ENCODE measurements around the gene OCSTAMP. TPM values are rescaled to one million over a fixed set of nuclear protein-coding genes. Genes with fewer than 3 reads are reported as not detected.

OCSTAMP gene
- total RNA-seq, 1 experiment from 2014 or later: not detected

DNA sequence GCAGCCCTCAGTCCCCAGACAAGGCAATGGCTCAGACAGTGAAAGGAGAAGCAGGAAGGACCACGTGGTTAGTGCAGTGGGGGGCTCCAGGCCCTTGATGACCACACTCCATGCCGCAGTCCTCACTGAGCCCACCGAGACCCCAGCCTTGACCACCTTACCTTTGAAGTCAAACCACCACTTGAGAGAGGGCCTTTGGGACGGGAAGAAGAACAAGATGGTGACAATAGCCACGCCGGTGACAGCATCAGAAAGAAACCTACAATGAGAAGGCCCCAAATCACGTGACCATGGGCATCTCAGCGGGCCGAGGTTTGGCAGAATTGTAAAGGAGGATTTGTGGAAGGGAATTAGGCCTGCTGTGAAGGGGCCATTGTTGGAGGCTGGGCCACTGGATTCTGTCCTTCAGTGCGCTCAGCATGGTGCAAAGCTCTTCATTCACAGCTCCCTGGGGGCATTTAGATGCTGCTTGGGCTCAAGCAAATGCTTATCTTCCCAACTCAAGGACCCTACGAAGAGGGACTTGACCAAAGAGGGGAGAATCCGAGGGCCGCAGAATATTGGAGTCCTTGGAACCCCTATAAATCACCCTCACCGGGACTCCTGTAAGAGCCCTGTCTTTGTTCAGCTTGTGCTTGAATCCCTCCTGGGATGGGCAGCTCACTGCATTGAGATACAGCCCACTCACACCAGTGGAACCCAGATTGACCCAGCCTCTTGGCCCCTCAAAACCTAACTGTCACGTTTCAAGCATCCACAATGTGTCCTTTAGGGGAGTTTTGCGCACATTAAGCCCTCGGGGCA is 33.2 kb upstream of the OCSTAMP start:
- ChIA-PET CTCF (no interaction called here), POLR2A (no interaction called here)
- no peak for DNase-seq (ENCODE audit: low read depth, low spot score)
- Histone ChIP-seq H3K27me3 (ENCODE audit: control insufficient read depth, insufficient read depth, low read length) (peaks cover 4% of the 10 kb centered on the region; the same call in 1 of the 2 replicates), H3K9me3 (ENCODE audit: control insufficient read depth, insufficient read depth, low read depth, low read length) (no peaks in the 10 kb centered on the region), H3K4me3 (ENCODE audit: low read depth in 2 of 2, low read length in 2 of 2) (no peak overlapping the region), H3K27ac (ENCODE audit: low read length) (no peak overlapping the region), H3K36me3 (ENCODE audit: control insufficient read depth, insufficient read depth, low read length) (no peaks in the 10 kb centered on the region), H3K4me1 (ENCODE audit: control insufficient read depth, insufficient read depth, low read length) (no peaks in the 10 kb centered on the region)
- in situ Hi-C loops (cut with HindIII; ENCODE audit: low pct_unique_long_range_greater_than_20kb, low sequenced_read_pairs) (no loop called here), intact Hi-C loops (cut with micrococcal nuclease; ENCODE audit: unreplicated experiment) (no loop called here)
- no peak for TF ChIP-seq SIN3A (IDR thresholded peaks at IDR 0.05; ENCODE audit: borderline replicate concordance, insufficient read depth, low read depth, low read length)
- TF ChIP-seq, protein P1, sequence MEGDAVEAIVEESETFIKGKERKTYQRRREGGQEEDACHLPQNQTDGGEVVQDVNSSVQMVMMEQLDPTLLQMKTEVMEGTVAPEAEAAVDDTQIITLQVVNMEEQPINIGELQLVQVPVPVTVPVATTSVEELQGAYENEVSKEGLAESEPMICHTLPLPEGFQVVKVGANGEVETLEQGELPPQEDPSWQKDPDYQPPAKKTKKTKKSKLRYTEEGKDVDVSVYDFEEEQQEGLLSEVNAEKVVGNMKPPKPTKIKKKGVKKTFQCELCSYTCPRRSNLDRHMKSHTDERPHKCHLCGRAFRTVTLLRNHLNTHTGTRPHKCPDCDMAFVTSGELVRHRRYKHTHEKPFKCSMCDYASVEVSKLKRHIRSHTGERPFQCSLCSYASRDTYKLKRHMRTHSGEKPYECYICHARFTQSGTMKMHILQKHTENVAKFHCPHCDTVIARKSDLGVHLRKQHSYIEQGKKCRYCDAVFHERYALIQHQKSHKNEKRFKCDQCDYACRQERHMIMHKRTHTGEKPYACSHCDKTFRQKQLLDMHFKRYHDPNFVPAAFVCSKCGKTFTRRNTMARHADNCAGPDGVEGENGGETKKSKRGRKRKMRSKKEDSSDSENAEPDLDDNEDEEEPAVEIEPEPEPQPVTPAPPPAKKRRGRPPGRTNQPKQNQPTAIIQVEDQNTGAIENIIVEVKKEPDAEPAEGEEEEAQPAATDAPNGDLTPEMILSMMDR (IDR thresholded peaks at IDR 0.05): no peak
- TF ChIP-seq POLR2AphosphoS5 (IDR thresholded peaks at IDR 0.05; ENCODE audit: low read depth, low read length): no peak
- TF ChIP-seq TCF7L2 (IDR thresholded peaks at IDR 0.05; ENCODE audit: low read depth, low read length): no peak
- TF ChIP-seq, protein P2, sequence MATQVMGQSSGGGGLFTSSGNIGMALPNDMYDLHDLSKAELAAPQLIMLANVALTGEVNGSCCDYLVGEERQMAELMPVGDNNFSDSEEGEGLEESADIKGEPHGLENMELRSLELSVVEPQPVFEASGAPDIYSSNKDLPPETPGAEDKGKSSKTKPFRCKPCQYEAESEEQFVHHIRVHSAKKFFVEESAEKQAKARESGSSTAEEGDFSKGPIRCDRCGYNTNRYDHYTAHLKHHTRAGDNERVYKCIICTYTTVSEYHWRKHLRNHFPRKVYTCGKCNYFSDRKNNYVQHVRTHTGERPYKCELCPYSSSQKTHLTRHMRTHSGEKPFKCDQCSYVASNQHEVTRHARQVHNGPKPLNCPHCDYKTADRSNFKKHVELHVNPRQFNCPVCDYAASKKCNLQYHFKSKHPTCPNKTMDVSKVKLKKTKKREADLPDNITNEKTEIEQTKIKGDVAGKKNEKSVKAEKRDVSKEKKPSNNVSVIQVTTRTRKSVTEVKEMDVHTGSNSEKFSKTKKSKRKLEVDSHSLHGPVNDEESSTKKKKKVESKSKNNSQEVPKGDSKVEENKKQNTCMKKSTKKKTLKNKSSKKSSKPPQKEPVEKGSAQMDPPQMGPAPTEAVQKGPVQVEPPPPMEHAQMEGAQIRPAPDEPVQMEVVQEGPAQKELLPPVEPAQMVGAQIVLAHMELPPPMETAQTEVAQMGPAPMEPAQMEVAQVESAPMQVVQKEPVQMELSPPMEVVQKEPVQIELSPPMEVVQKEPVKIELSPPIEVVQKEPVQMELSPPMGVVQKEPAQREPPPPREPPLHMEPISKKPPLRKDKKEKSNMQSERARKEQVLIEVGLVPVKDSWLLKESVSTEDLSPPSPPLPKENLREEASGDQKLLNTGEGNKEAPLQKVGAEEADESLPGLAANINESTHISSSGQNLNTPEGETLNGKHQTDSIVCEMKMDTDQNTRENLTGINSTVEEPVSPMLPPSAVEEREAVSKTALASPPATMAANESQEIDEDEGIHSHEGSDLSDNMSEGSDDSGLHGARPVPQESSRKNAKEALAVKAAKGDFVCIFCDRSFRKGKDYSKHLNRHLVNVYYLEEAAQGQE (IDR thresholded peaks at IDR 0.05; ENCODE audit: insufficient read depth in 1 of 2, low read depth in 2 of 2, low read length in 1 of 2): no peak
- ATAC-seq: no peak
- BruUV-seq (replicated peaks): no TSS peak

DNA sequence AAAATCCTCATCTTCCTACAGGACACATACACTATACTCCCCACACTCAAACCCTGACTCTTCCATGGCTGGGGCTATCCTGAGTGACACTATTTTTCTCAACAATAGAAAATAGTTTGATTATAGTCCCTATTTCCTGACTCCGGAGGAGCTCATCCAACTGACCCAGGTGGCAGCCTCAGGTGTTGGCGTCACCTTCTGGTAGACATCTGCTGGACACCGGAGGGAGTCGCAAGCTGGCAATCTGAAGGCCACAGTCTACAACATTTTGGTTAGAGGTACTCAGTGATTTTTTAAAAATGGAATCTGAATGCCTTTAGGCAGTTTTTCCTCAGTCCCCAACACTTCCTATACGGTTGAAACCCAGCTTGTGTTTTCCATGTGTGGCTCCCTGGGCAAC is 32.2 kb upstream of the OCSTAMP start:
- H3K4me3 ChIP-seq (ENCODE audit: low read depth in 2 of 2, low read length in 2 of 2): no peak overlapping the region
- TF ChIP-seq, protein P1 (IDR thresholded peaks at IDR 0.05): no peak
- TF ChIP-seq, protein P2 (IDR thresholded peaks at IDR 0.05; ENCODE audit: insufficient read depth in 1 of 2, low read depth in 2 of 2, low read length in 1 of 2): no peak
- no peak for TF ChIP-seq TCF7L2 (IDR thresholded peaks at IDR 0.05; ENCODE audit: low read depth, low read length)
- TF ChIP-seq POLR2AphosphoS5 (IDR thresholded peaks at IDR 0.05; ENCODE audit: low read depth, low read length): no peak
- no peak for TF ChIP-seq SIN3A (IDR thresholded peaks at IDR 0.05; ENCODE audit: borderline replicate concordance, insufficient read depth, low read depth, low read length)
- no TSS peak for BruUV-seq (replicated peaks)
- no peaks in the 10 kb centered on the region for H3K9me3 ChIP-seq (ENCODE audit: control insufficient read depth, insufficient read depth, low read depth, low read length)
- H3K36me3 ChIP-seq (ENCODE audit: control insufficient read depth, insufficient read depth, low read length): no peaks in the 10 kb centered on the region
- in situ Hi-C loops (cut with HindIII; ENCODE audit: low pct_unique_long_range_greater_than_20kb, low sequenced_read_pairs): no loop called here
- H3K4me1 ChIP-seq (ENCODE audit: control insufficient read depth, insufficient read depth, low read length): no peaks in the 10 kb centered on the region
- ChIA-PET POLR2A (no interaction called here), CTCF (no interaction called here)
- no peak overlapping the region for H3K27ac ChIP-seq (ENCODE audit: low read length)
- intact Hi-C loops (cut with micrococcal nuclease; ENCODE audit: unreplicated experiment): no loop called here
- ATAC-seq: no peak
- DNase-seq (ENCODE audit: low read depth, low spot score): no peak
- H3K27me3 ChIP-seq (ENCODE audit: control insufficient read depth, insufficient read depth, low read length): peaks cover 4% of the 10 kb centered on the region; the same call in 1 of the 2 replicates

All from Panc1 (cell line).